H1 (cell line): ENCODE measurements around the gene SMC6. TPM values are rescaled to one million over a fixed set of nuclear protein-coding genes. Genes with fewer than 3 reads are reported as not detected.
A peak's percentile ranks its signal among the peaks of the same experiment; 100 is the strongest.

Source experiments
- CTCF ChIA-PET: fragments of 300-600 bp; sonication (Branson Sonifier 250); formaldehyde crosslinking; loops from one replicate; lab custom pipeline; 2021; ENCODE audit not compliant: partially characterized antibody; lab: Charles Lee
- POLR2A ChIA-PET: fragments of 300-600 bp; sonication (Branson Sonifier 250); formaldehyde crosslinking; loops from one replicate; lab custom pipeline; 2021; ENCODE audit warnings: inconsistent platforms; ENCODE audit not compliant: partially characterized antibody; lab: Charles Lee
- DNase-seq, 2 experiments: peaks; one replicate each; pipeline versions ENCODE4 v3.0.0 to v3.0.0-alpha.2; 2010 to 2022; ENCODE audit warnings: low spot score in 2 of 2, low read depth in 1 of 2, mixed read lengths in 1 of 2
- FAIRE-seq: peaks from 2 replicates; lab custom pipeline; 2011; peaks lifted over from hg19 to GRCh38; lab: Jason Lieb, UNC
- H2AFZ ChIP-seq: 2 replicates; pipeline ENCODE4 v1.8.1; 2012; ENCODE audit warnings: low read length, inconsistent platforms
- H2AK5ac ChIP-seq: 2 replicates; pipeline ENCODE4 v1.6.1; 2013; ENCODE audit warnings: low read depth, low read length
- H2BK120ac ChIP-seq: replicated peaks from 2 replicates; pipeline ENCODE3; 2013; ENCODE audit warnings: low read depth, low read length, inconsistent platforms
- H2BK12ac ChIP-seq: 2 replicates; pipeline ENCODE4 v1.6.1; 2013; ENCODE audit warnings: low read depth, low read length
- H2BK15ac ChIP-seq: 2 replicates; pipeline ENCODE4 v1.6.1; 2013; ENCODE audit warnings: low read length
- H2BK20ac ChIP-seq: 2 replicates; pipeline ENCODE4 v1.6.1; 2013; ENCODE audit warnings: low read length
- H2BK5ac ChIP-seq: 2 replicates; pipeline ENCODE4 v1.6.1; 2013; ENCODE audit warnings: low read depth, low read length
- H3K14ac ChIP-seq: 2 replicates; pipeline ENCODE4 v1.6.1; 2013; ENCODE audit warnings: inconsistent platforms; ENCODE audit not compliant: insufficient read length
- H3K18ac ChIP-seq: 2 replicates; pipeline ENCODE4 v1.6.1; 2013; ENCODE audit warnings: low read length; ENCODE audit errors: extremely low read depth
- H3K23ac ChIP-seq: 2 replicates; pipeline ENCODE4 v1.6.1; 2013; ENCODE audit warnings: inconsistent platforms; ENCODE audit not compliant: insufficient read length
- H3K23me2 ChIP-seq: 2 replicates; pipeline ENCODE4 v1.6.1; 2013; ENCODE audit warnings: low read depth, low read length
- H3K27ac ChIP-seq: 2 replicates; pipeline ENCODE4 v1.6.1; 2011; ENCODE audit warnings: low read depth, low read length, inconsistent platforms
- H3K27me3 ChIP-seq, 4 experiments: replicated peaks in 1 of 4; 1 replicate in 1 of 4; 2 replicates in 3 of 4; pipeline versions ENCODE4 v1.6.1 to v1.8.1; 2011 to 2013; ENCODE audit warnings: low read length in 3 of 4, mild to moderate bottlenecking in 3 of 4, inconsistent platforms in 2 of 4, mixed read lengths in 2 of 4, moderate library complexity in 1 of 4; ENCODE audit not compliant: control insufficient read depth in 3 of 4, insufficient read depth in 3 of 4; ENCODE audit errors: extremely low read depth in 1 of 4
- H3K36me3 ChIP-seq, 4 experiments: 2 replicates each; pipeline versions ENCODE4 v1.6.1 to v1.8.1; 2011 to 2013; ENCODE audit warnings: mild to moderate bottlenecking in 4 of 4, low read length in 3 of 4, moderate library complexity in 2 of 4, control low read depth in 1 of 4, inconsistent platforms in 1 of 4; ENCODE audit not compliant: insufficient read depth in 4 of 4, control insufficient read depth in 2 of 4
- H3K4ac ChIP-seq: replicated peaks from 2 replicates; pipeline ENCODE3; 2013; ENCODE audit warnings: low read length, low read depth, mixed read lengths, inconsistent platforms; ENCODE audit not compliant: insufficient read length
- H3K4me1 ChIP-seq, 4 experiments: replicated peaks in 1 of 4; 1 replicate in 1 of 4; 2 replicates in 3 of 4; pipeline versions ENCODE4 v1.6.1 to v1.8.1; 2011 to 2013; ENCODE audit warnings: low read length in 3 of 4, inconsistent platforms in 2 of 4, mixed read lengths in 1 of 4; ENCODE audit not compliant: insufficient read depth in 4 of 4, control insufficient read depth in 3 of 4
- H3K4me2 ChIP-seq, 2 experiments: 2 replicates each; pipeline versions ENCODE4 v1.6.1 to v1.8.1; 2011 to 2013; ENCODE audit warnings: low read depth in 2 of 2, low read length in 2 of 2, control low read depth in 1 of 2, inconsistent platforms in 1 of 2, mild to moderate bottlenecking in 1 of 2; ENCODE audit not compliant: insufficient read depth in 1 of 2
- H3K4me3 ChIP-seq, 4 experiments: fragments of 200-600, 300-600 bp in 1 of 4; sonication (generic), shearing (Covaris generic), sonication (Bioruptor Twin) in 1 of 4; 2 replicates each; pipeline versions ENCODE4 v1.5.1 to v1.8.1; 2011 to 2016; ENCODE audit warnings: low read length in 4 of 4, low read depth in 3 of 4, control low read depth in 2 of 4, inconsistent platforms in 2 of 4, mild to moderate bottlenecking in 2 of 4, mixed read lengths in 1 of 4, moderate library complexity in 1 of 4; ENCODE audit not compliant: insufficient read depth in 2 of 4; ENCODE audit errors: extremely low read depth in 1 of 4
- H3K56ac ChIP-seq: replicated peaks from 2 replicates; pipeline ENCODE3; 2013; ENCODE audit warnings: low read depth, mild to moderate bottlenecking, mixed read lengths, low read length, inconsistent platforms; ENCODE audit not compliant: insufficient read length
- H3K79me1 ChIP-seq: 2 replicates; pipeline ENCODE4 v1.6.1; 2013; ENCODE audit warnings: low read depth, low read length, control low read depth
- H3K79me2 ChIP-seq, 2 experiments: 2 replicates each; pipeline versions ENCODE4 v1.6.1 to v1.8.1; 2012 to 2013; ENCODE audit warnings: low read length in 2 of 2, mild to moderate bottlenecking in 2 of 2, inconsistent platforms in 1 of 2; ENCODE audit not compliant: insufficient read depth in 2 of 2, control insufficient read depth in 1 of 2
- H3K9ac ChIP-seq, 4 experiments: replicated peaks in 1 of 4; 1 replicate in 1 of 4; 2 replicates in 3 of 4; pipeline versions ENCODE4 v1.6.1 to v1.8.1; 2011 to 2013; ENCODE audit warnings: low read depth in 3 of 4, low read length in 3 of 4, control low read depth in 2 of 4, mild to moderate bottlenecking in 2 of 4, moderate library complexity in 2 of 4, inconsistent platforms in 1 of 4; ENCODE audit errors: extremely low read depth in 1 of 4
- H3K9me3 ChIP-seq, 2 experiments: 2 replicates each; pipeline versions ENCODE4 v1.6.1 to v1.8.1; 2012 to 2013; ENCODE audit warnings: mild to moderate bottlenecking in 2 of 2, moderate library complexity in 2 of 2, control low read depth in 1 of 2, inconsistent platforms in 1 of 2, low read depth in 1 of 2, low read length in 1 of 2, mixed read lengths in 1 of 2; ENCODE audit not compliant: insufficient read depth in 2 of 2
- H4K20me1 ChIP-seq, 2 experiments: replicated peaks in 1 of 2; 2 replicates each; pipeline versions ENCODE3 to v1.8.1; 2011 to 2013; ENCODE audit warnings: inconsistent platforms in 2 of 2, low read length in 2 of 2, mild to moderate bottlenecking in 1 of 2; ENCODE audit not compliant: insufficient read depth in 2 of 2, control insufficient read depth in 1 of 2
- H4K5ac ChIP-seq: 2 replicates; pipeline ENCODE4 v1.6.1; 2013; ENCODE audit warnings: low read length, low read depth, mixed read lengths, inconsistent platforms; ENCODE audit not compliant: insufficient read length
- H4K8ac ChIP-seq: 2 replicates; pipeline ENCODE4 v1.8.0; 2013; ENCODE audit warnings: mild to moderate bottlenecking, moderate library complexity, low read length, inconsistent platforms; ENCODE audit not compliant: insufficient read depth; ENCODE audit errors: extremely low read depth
- H4K91ac ChIP-seq: replicated peaks from 2 replicates; pipeline ENCODE3; 2013; ENCODE audit warnings: low read length, mixed read lengths, inconsistent platforms; ENCODE audit not compliant: insufficient read length
- ASH2L ChIP-seq: fragments of 200-600, 300-600 bp; sonication (generic); IDR thresholded peaks from one replicate; pipeline ENCODE4 v1.7.1; 2017; ENCODE audit warnings: low read length
- BACH1 ChIP-seq: IDR thresholded peaks from 2 replicates; pipeline ENCODE4 v1.6.1; 2012; ENCODE audit warnings: low read length, improper control_type of control experiment
- CBX8 ChIP-seq: fragments of 300-800, 300-1000 bp; sonication (generic); IDR thresholded peaks from 2 replicates; pipeline ENCODE4 v1.7.1; 2016; ENCODE audit warnings: low read depth, low read length, borderline replicate concordance
- JUN ChIP-seq: IDR thresholded peaks from 2 replicates; pipeline ENCODE4 v1.6.1; 2011; ENCODE audit warnings: low read depth, mild to moderate bottlenecking, improper control_type of control experiment, low read length
- KDM5A ChIP-seq: fragments of 200-600 bp; IDR thresholded peaks from 2 replicates; pipeline ENCODE4 v1.7.1; 2012; ENCODE audit warnings: mild to moderate bottlenecking, low read length, inconsistent platforms, mixed read lengths
- NRF1 ChIP-seq: IDR thresholded peaks from 2 replicates; pipeline ENCODE4 v1.6.1; 2011; ENCODE audit warnings: mild to moderate bottlenecking, low read depth, low read length, improper control_type of control experiment
- RBBP5 ChIP-seq: IDR thresholded peaks from 2 replicates; pipeline ENCODE4 v1.7.1; 2012; ENCODE audit warnings: low read depth, mild to moderate bottlenecking, inconsistent platforms, low read length, moderate library complexity, borderline replicate concordance
- USF2 ChIP-seq: IDR thresholded peaks from 2 replicates; pipeline ENCODE4 v1.6.1; 2011; ENCODE audit warnings: low read length, improper control_type of control experiment
- WGBS, 2 experiments: shearing (Covaris generic) in 1 of 2; methylation state at CpG; one replicate each; pipeline versions ENCODE4 v1.1.6 to v1.1.7; 2013 to 2015; ENCODE audit warnings: low lambda C conversion rate in 2 of 2, mixed read lengths in 2 of 2, inconsistent platforms in 1 of 2, low coverage in 1 of 2, missing lambda C conversion rate in 1 of 2; ENCODE audit not compliant: insufficient replicate concordance in 2 of 2, insufficient coverage in 1 of 2, insufficient read length in 1 of 2; ENCODE audit errors: extremely low coverage in 1 of 2, missing lambda C conversion rate in 1 of 2; 5-methylcytosine and 5-hydroxymethylcytosine counted together
- polyA plus RNA-seq, 7 experiments: library from polyadenylated mRNA; depleted of rRNA in 3 of 7; stranded (reverse) in 5 of 7; unstranded in 2 of 7; fragments of >200 nt in 5 of 7; fragments of 200-250 nt in 2 of 7; gene quantifications; 1 replicate in 5 of 7; 2 replicates in 1 of 7; 4 replicates in 1 of 7; pipeline versions ENCODE4 v1.2.1 to v1.2.3, GENCODE V29; 2011 to 2013; ENCODE audit warnings: missing spikeins in 2 of 7, mixed read lengths in 2 of 7
- total RNA-seq: library from RNA; stranded (reverse); fragmentation: NEBNext Ultra II Directional; extraction: Animal tissue kit (Norgen Biotek cat#: 25700); gene quantifications from 2 replicates; pipeline ENCODE4 v1.2.1, GENCODE V29; 2021
- TF ChIP-seq, protein P1 (sequence below): IDR thresholded peaks from 2 replicates; pipeline ENCODE4 v1.6.1; 2011; ENCODE audit warnings: low read depth, mild to moderate bottlenecking, low read length; ENCODE audit not compliant: insufficient read depth

SMC6 gene
- total and polyA plus RNA-seq, 2 of the 8 experiments (the other 6 are each of a cell fraction or from before 2014, with no cell fraction given) = 9.7 to 49.5 TPM

DNA sequence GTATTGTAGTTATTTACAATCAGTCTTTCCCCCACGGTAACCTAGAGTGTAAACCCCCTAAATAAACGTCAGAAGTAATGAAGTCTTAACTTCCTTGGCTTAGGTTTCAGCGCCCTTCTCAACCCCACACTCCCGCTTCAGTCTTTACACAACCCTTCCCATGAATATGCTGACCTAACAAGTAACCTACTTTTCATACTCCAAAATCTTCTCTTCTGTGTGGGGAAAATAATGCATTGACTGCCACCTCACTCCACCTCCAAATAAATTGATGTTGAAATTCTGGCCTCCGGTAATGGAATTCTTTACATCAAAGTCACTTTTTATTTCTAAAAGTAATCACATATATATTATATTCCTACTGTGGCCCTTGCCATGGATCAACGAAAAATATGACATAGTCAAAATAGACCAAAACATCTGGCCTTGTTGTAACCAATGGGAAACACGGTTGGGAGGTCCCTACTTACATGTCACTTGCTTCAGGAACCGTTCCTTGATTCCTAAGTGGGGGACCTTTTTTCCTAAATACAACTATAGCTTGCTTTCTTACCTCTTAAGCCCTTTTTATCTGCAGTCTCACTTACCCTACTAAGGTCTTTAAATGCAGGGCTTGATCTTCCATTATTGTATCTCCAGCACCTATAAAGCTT, 1.3 kb upstream of the SMC6 start:
- no peak overlapping the region for H3K18ac ChIP-seq
- ChIA-PET POLR2A (interaction anchor here (1.0 to 1.9 kb wide), 6 partner anchors 13 to 216 kb away, joined by 3 to 6 read pairs (median 4); no protein-coding TSS in a partner anchor), CTCF (interaction anchor here (0.8 to 1.6 kb wide), 2 partner anchors 25 to 35 kb away, joined by 3 to 5 read pairs; no protein-coding TSS in a partner anchor)
- H2BK120ac ChIP-seq = no peak overlapping the region
- H4K8ac ChIP-seq = no peak overlapping the region
- H3K23me2 ChIP-seq = peaks cover 3% of the 10 kb centered on the region; the same call in 1 of the 2 replicates
- H2BK12ac ChIP-seq = no peak overlapping the region
- peaks cover 0 to 7% (median 3%) of the 10 kb centered on the region in 4 experiments; a peak in 3 of 7 replicates for H3K4me1 ChIP-seq
- peak overlapping the region; percentile 56 to 90 (median 74); a peak in 6 of 7 replicates for H3K9ac ChIP-seq
- H3K79me1 ChIP-seq = 0 out of 2 replicates have a peak, but pooled peaks cover 2% of the 10 kb centered on the region
- peaks cover 0 to 2% of the 10 kb centered on the region in 2 experiments for H4K20me1 ChIP-seq
- H3K4ac ChIP-seq = no peak overlapping the region
- H3K56ac ChIP-seq = no peak overlapping the region
- H2AFZ ChIP-seq = peak overlapping the region; percentile 39; the same call in 1 of the 2 replicates
- H3K36me3 ChIP-seq = 0 out of 8 replicates have a peak, but pooled peaks cover 0 to 3% (median 0%) of the 10 kb centered on the region in 4 experiments
- H3K27ac ChIP-seq = 0 out of 2 replicates have a peak overlapping the region, but pooled peaks have one; percentile 83
- no peak overlapping the region for H4K5ac ChIP-seq
- no peak overlapping the region for H2BK15ac ChIP-seq
- 23% methylated on average over 8 of the region's 8 CpGs; no CpG with 5 or more reads in 1 of the 2 experiments for whole genome bisulfite sequencing, 2 experiments
- H2BK5ac ChIP-seq = no peak overlapping the region
- FAIRE-seq = no peak
- H3K4me2 ChIP-seq = peak overlapping the region; percentile 76 to 82
- peak overlapping the region; percentile 86 to 99 (median 93) for H3K4me3 ChIP-seq
- no peak overlapping the region for H4K91ac ChIP-seq
- no peak overlapping the region for H2BK20ac ChIP-seq
- H3K27me3 ChIP-seq = no peaks in the 10 kb centered on the region
- no peak overlapping the region for H3K23ac ChIP-seq
- DNase-seq = no peak
- peaks cover 6 to 89% of the 10 kb centered on the region in 2 experiments; a peak in 3 of 4 replicates for H3K79me2 ChIP-seq
- no peak overlapping the region for H2AK5ac ChIP-seq
- H3K9me3 ChIP-seq = no peaks in the 10 kb centered on the region
- no peak overlapping the region for H3K14ac ChIP-seq
- no peak for TF ChIP-seq KDM5A
- TF ChIP-seq RBBP5 = no peak
- no peak for TF ChIP-seq BACH1
- TF ChIP-seq JUN = no peak
- no peak for TF ChIP-seq NRF1
- no peak for TF ChIP-seq USF2
- no peak for TF ChIP-seq CBX8
- TF ChIP-seq ASH2L = no peak
- TF ChIP-seq, protein P1, sequence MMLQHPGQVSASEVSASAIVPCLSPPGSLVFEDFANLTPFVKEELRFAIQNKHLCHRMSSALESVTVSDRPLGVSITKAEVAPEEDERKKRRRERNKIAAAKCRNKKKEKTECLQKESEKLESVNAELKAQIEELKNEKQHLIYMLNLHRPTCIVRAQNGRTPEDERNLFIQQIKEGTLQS = no peak
